ENCODE measurements around the gene FERMT1.

- no peak for TF ChIP-seq CTCF (IDR thresholded peaks at IDR 0.05)
- no peak for TF ChIP-seq POLR2A (IDR thresholded peaks at IDR 0.05)
- no peak for TF ChIP-seq EP300 (IDR thresholded peaks at IDR 0.05)
Measured at GRCh38 chr20:6127825-6128224, 5.0 kb upstream of the FERMT1 start.

All from tibial nerve (tissue), 4 donors.